HG02852 (cell line): ENCODE measurements around the gene UBXN1.

Source experiments
- ATAC-seq: cut with Tn5 transposase; IDR thresholded peaks from one replicate; pipeline ENCODE4 v1.9.1; 2021; ENCODE audit warnings: mild to moderate bottlenecking, moderate library complexity; ENCODE audit not compliant: unreplicated experiment

Gene UBXN1

GRCh38 chr11:62646825-62647608 lies 31.9 kb downstream of the UBXN1 start:
- ATAC-seq: no peak

- peak; percentile 93 for ATAC-seq
These were observed 32.7 kb downstream of the UBXN1 start, which contains the start of gene GANAB for GRCh38 chr11:62645946-62646824. TSS of gene GANAB (minus strand) at chr11:62646613. CDS start at chr11:62646599, 14 bp downstream.

- ATAC-seq: no peak
These were observed 33.3 kb downstream of the UBXN1 start for GRCh38 chr11:62645671-62645945.

GRCh38 chr11:62644220-62644619 lies 34.7 kb downstream of the UBXN1 start:
- ATAC-seq: no peak

GRCh38 chr11:62632492-62632891 lies 46.4 kb downstream of the UBXN1 start:
- ATAC-seq: no peak

GRCh38 chr11:62627713-62628112 lies 51.2 kb downstream of the UBXN1 start:
- ATAC-seq: no peak
